Medulla oblongata (tissue), 1 donor: ENCODE results near the gene ILDR1.
"Not testable (repeated sequence)": the region's sequence is repeated elsewhere in the genome, so short reads cannot be mapped to it uniquely, and the experiment has no call there.

Source experiments
- DNase-seq: peaks from one replicate; pipeline ENCODE4 v3.0.0-alpha.2; 2015; ENCODE audit errors: extremely low spot score

Gene ILDR1

DNA sequence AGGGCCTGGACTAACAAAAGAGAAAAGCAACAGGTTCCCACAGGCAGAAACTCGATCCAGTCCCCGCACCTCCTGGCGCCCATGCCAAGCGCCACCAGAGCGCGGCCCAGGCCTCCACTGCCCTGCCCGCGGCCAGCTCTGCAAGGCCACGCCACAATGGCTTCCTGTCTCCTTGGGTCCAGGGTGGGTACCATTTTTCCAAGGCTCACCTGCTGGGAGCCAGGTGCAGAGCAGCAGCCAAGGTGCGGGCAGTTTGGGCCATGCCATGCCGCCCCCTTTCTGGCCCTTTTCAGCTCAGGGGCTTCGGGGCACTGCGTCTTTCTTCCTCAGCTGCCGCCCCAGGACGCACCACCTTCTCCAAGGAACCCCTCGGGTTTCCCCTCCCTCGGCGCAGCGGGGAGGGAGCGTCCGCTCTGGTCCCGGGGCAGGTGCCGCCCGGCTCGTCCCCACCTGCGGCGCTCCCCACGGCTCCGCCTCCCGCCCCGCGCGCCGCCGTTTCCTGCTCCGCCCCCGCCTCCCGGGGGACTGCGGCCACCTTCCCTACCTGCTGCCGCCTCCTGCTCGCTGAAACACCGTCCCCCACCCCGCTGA is at the start of gene ILDR1:
ILDR1 (minus strand) TSS at position 437 of the 591 bp plus-strand sequence; CDS start at position 267, 170 bp downstream.
- no peak for DNase-seq

DNA sequence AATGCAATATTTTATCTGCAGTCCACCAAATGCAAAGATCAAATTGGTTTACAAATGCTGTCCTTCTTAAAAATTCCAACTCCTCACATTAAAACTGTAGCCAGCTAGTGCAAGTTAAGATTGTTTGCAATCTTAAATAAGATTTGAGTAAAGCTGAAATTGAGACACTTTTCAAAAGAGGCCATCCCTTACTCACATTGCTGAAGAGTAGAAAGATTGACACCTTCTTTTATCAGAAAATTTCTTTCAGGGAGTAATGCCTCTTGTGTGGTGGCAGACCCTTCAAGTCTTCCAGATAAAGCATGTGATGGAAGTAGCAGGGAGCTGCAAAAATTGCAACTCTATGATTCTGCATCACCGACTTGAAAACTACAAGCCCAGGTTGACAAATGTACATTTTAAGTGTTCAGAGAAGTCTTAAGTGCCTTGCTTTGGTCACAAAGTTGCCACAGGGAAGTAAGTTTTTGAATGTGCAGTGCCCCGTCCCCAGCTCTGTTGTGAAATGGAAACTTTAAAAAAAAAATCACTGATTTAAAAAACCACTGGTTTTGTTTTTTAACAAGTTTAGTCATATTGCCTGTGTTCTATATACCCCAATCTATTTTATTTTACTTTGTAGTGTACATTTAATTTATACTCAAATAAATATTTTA is 45.7 kb upstream of the ILDR1 start:
- no peak for DNase-seq

DNA sequence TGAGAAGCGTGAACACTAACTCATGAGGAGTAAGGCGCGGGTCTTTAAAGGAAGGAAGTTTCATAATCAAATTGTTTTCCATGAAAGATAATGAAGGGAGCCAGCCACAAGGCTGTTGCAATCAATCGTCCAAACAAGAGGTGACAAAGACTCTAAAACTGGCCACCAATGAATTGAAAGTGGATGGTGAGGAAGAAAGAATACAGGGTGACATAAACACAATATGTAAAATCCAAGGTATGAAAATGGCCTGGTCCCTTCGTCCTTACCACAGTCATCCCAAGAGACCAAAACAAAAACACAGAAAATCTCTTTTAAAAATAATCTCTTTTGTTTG is 45.1 kb upstream of the ILDR1 start:
- DNase-seq = peak; percentile 42

DNA sequence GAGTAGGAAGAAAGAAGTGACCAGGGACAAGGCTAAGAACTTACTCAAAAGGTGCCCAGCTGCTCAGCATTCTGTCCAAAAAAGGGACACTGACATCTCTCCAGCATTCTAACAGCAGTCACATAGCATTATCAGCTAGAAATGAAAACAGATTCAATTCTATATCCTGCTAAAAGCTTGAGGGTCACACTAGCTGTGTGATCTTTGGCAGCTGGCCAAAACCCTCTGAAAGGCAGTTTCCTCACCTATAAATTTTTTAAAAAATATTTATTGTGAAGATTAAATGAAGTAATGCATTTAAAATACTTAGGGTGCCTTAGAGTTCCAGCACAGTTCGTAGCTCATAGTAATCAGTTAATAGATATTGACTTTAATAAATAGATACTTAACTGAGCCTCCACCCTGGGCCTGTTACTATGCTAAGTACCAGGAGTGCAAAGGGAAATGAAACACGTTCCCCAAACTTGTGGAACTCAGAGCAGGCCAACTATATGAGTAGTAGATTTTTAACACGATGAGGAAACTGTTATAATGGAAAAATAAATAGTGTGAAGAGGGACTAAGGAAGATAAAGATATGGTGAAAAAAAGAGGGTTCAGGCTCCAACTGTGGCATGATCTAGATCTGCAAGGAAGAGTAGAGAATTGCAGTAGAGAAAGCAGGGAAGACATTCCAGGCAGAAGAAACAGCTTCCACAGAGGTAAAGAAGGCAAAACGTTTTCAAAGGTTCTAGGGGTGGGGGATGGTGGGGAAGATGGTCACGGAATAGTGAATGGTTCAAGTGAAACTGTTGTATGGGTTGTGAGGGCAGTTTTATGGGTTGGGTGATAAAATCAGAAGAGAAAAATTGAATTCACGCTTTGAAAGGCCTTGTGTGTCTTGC is 44.5 kb upstream of the ILDR1 start:
- no peak for DNase-seq

DNA sequence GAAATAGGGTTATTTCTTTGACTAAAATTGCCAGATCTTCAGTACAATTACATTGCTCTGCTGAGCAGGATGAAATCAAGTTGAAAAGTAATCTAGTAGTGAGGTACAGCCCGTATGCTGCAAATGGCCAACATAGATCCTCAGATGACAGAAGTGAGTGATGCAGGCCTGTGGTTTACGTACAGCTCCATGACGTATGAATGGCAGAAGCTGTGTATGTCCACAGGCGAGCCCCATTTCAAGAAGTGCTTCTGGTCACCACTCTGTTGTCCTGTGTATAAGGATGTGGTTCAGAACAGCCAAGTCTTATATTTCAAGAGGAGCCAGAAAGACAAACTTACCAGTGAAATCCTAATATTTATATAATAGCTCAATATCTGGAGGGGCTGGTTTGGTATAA is 42.3 kb upstream of the ILDR1 start:
- DNase-seq = no peak

DNA sequence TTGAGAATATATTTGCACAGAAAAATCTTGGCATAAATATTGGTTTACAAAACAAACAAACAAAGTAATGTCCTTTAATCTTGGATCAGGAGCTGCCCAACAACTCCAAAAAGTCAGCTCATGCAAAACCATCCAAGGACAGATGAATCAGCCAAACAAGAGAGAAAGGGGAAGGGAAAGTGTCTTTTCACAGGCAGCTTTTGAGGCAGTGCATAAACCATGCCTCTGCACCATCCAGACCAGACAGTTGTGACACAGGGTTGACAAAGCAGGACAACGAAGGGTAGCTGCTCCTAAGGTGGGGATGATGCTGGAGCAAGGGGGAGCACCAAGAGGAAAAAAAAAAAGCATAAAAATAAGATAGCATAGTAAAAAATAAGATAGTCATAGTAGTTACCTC is 41.9 kb upstream of the ILDR1 start:
- peak; percentile 67 for DNase-seq

DNA sequence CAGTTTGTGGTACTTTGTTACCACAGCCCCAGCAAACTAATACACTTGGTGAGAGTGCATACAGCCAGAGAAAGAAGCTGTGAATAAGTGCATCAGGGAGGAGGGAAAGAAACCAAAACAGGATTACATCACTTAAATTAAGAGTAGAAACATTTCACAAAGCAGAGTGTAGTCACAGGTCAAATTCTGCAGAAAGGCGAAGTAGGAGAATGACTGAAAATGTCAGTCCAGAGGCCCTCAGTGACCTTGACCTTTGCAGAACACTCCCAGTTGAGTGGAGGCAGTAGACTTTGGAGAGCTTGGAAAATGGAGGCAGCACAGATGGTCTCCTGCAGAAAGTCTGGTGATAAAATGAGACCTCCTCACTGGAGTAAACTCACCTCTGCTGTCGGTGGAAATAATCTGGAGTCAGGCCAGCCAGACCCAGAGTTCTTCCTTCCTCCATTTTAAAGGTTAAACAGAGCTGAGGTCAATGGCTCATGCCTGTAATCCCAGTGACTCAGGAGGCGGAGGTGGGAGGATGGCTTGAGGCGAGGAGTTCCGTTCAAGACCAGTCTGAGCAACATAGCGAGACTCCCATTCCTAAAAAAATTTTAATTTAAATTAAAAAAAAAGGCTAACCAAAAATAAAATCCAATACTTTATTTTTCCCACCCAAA is 38.1 kb upstream of the ILDR1 start:
- no peak for DNase-seq

DNA sequence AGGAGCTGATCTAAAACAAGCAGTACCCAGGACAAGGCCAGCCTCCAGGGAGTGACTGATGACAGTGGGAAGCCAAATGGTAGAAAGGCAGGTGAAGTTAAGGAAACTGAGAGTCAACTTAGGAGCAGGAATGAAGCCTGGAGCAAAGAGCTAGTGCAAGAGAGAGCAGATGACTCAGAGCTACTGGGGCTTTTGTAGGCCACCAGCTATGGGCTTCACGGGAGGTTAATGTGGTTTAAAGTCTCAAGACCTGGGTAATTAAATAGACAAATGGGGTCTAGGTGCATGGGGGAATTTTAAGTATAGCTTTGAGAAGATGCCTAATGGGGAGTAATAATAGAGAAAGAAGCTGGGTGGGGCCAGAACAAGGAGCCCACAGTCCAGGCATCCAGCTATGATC is 36.2 kb upstream of the ILDR1 start:
- DNase-seq = no peak

DNA sequence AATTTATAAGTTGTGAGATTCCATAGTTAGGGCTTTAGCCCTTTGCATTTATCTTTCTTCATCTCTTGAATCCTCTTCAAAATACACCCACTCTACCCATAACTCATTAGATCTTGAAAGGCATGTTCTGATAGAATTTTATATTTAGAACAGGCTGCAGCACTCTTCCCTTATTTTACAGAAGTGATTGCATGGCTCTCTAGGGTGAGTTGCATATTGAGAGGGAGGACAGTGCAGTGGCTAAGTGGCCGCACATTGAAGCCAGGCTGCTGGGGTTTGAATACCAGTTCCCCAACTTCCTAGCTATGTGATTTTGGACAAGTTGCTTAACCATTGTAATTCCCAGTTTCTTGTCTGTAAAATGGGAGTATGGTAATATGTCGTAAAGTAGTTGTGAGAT is 35.6 kb upstream of the ILDR1 start:
- DNase-seq = no peak

DNA sequence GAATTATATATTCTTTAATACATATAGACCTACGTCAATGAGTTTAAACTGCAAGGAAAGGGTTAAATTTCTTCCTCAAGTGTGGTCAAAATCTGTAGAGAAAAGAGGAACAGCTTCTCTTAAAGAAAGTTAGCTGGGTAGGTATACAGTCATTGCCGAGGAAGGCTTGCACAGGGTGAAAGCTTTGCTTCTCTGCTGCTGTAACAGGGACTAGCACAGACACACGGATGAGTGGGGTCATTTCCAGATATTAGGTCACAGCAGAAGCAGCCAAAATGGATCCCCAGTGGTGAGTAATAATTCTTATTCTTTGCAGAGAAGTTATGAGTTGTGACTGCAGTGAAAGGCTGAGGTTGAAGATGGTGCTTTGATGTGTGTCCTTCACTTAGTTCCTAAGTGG is 33.2 kb upstream of the ILDR1 start, which contains the start of gene CD86:
CD86 (plus strand) TSS at position 148 of the 400 bp plus-strand sequence; CDS start at position 276, 128 bp downstream.
- DNase-seq = peak; percentile 60

DNA sequence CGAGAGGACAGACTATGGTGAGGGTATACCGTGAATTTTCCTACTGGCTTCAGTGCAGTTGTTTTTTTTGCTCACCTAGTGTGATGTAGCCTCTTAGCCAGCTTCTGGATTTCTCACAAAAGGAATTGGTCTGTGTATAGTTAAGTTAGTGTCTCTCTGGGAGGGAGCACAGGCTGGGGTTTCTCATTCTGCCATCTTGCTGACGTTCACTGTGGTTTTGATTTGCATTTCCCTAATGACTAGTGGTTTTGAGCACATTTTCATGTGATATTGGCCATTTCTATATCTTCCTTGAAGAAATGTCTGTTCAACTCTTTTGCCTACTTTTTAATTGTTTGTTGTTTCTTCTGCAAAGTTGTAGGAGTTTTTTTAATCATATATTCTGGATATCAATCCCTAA is 30.9 kb upstream of the ILDR1 start:
- no peak for DNase-seq

DNA sequence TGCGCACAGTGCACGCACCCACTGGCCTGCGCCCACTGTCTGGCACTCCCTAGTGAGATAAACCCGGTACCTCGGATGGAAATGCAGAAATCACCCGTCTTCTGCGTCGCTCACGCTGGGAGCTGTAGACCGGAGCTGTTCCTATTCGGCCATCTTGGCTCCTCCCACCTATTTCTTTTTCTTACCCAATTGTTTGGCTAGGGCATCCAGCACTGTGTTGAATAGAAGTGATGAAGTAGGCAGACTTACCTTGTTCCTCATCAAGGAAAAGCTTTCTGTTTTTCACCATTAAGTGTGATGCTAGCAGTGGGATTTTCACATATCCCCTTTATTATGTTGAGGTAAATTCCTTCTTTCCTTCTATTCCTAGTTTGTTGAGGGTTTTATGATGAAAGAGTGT is 25.7 kb upstream of the ILDR1 start:
- not testable (repeated sequence) for DNase-seq

DNA sequence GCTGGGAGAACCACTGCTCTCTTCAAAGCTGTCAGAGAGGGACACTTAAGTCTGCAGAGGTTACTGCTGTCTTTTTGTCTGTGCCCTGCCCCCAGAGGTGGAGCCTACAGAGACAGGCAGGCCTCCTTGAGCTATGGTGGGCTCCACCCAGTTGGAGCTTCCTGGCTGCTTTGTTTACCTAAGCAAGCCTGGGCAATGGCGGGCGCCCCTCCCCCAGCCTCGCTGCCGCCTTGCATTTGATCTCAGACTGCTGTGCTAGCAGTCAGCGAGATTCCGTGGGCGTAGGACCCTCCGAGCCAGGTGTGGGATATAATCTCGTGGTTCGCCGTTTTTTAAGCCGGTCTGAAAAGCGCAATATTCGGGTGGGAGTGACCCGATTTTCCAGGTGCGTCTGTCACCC is 25.2 kb upstream of the ILDR1 start:
- not testable (repeated sequence) for DNase-seq

DNA sequence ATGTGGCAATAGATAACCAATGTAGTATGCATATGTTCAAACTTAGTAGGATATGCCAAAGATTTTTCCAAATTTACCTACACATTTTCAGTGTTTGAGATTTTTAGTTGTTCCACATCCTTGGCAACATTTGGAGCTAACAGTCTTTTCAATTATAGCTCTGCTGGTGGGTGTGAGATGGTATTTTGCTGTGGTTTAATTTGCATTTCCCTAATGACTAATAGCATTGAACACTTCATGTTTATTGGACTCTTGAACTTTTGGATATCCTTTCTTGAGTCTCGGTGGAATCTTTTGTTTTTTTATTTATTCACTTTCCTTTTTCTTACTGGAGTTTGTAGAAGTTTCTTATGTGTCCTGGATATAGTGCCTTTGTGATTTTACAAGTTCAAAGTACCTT is 11.0 kb upstream of the ILDR1 start:
- no peak for DNase-seq

DNA sequence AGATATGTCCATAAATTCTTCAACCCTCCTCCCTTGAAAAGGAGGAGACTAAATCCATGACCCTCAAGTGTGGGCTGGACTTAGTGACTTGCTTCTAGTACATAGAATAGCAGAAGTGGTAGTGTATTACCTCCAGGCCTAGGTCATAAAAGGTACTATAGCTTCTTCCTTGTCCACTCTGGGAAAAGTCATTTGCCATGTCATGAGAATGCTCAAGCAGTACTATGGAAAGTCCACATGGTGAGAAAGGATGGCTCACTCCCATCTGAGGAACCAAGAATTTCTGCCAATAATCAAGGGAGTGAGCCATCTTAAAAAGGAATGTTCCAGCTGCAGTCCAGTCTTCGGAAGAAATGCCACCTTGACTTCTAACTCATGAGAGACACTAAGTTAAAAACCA is 10.5 kb upstream of the ILDR1 start:
- DNase-seq = no peak

DNA sequence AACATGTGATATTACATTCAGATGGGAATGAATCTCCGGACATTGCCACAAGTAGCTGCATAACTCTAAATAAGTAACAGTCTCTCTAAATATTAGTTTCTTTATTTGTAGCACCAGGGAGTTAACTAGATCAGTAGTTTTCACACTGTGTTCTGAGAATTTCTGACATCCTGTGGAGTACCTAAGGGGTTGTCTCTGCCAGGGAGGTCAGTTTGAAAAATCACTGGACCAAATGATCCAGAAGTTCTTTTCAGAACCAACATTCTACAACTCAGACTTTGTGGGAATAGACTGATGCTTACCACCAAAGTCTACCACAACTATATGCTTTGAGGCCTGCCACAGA is 9.0 kb upstream of the ILDR1 start:
- no peak for DNase-seq

DNA sequence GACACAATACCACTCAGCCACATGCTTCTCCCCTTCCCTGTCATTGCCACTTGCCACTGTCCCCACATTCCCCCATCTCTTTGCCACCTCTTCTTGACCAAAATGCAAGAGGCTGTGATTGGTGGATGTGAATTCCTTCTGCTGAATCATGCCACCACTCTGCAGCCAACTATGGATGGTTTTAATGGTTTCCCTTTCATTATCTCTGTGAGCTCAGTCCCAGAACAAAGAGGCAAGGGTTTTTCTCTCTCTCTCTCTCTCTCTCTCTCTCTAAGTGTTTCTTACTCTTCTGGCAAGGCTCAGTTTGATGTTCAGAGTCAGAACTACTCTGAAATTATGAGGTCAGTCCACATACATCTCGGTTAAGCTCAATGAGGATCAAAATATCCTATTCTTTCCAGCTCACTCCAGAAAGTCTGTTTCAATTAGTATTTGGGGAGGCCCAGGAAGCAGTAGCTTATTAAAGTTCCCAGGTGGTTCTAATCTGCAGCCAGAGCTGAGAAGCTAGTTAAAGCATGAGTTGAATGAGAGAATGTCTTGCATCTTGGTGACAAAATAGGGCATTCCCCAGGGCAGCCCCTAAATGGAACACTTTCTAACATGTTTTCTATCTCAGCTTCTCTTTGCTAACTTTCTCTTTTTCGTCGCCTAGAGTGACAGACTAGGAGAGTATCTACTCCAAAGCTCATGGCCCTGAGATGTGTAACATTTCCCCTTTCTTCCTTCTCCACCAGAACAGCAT is 8.5 kb upstream of the ILDR1 start:
- DNase-seq = no peak

DNA sequence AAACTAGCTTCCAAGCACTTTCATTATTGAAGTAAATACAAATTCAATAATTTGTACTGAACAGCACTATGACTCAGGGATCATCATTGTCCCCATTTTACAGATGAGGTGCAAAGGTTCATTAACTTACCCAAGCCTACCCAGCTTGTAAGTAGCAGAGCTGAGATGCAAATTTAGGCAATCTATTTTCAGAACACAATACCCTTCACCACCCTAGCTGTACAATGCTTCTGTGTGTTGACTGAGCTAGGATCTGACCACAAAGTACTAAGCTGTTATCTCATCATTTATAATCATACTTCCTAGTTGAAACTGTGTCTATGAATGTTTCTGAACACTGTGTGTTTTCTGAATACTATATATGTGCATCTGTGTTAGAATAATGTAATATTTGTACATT is 3.2 kb upstream of the ILDR1 start:
- no peak for DNase-seq

DNA sequence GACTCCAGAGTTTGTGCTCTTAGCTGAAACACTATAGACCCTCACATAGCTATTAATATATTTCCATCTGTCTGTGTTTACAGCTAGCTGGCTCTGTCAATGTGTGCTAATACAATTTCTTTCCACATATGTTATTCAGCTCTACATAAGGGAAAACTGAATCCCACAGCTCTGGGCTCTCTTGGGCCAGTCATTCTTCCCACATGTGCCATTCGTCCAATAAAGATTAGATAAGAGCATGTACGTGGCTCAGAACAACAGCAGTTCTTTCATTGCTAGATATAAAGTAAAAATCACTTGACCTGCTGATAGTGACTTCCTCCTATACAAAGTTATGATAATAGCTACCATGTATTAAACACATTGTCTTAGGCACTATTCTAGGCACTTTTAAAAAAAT is 2.8 kb upstream of the ILDR1 start:
- DNase-seq = no peak

DNA sequence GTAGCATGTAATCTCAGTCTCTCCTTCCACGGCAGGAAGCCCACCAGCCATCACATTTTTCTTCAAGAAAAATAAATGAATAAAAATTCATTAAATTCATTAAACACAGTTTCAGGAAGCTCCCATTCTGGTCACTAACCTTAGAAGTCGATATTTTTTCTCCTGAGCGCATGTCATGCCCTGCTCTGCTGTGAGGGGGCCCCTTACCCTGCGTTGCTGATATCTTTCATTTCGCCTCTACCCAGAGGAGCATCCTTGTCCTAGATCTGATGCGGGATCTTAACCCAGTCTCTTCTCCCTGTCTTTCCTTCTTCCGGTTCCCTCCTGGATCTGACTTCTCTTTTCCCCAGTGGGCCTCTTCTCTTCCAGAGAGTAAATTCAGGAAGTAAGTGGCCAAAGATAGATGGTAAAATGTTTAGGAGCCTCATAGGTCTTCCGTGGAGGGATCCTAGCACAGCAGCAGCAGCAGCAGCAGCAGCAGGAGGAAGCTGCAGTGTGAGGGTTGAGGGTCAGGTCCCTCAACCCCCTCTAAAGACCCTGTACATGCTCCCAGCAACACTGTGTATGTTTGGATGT is 1.4 kb upstream of the ILDR1 start:
- no peak for DNase-seq

DNA sequence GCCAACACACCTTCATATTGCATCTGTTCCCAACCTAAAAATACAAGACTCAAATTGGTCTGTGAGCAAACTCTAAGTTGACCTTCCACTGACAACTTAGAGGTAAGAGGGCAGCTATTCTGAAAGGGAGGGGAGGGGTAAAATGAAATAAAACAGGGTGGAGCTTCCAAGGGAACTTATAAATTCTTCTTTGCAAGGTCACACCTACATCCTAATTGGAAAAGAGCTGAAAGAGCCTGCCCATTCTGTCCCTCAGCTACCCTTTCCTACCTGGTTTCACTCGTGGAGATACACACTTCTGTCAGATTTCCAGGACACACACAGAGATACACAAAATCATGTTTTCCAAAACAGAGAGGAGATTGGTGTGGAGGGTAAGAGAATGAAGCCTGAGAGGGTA is 1.0 kb downstream of the ILDR1 start:
- no peak for DNase-seq
